ENCODE measurements around the gene ABHD17A. TPM values are rescaled to one million over a fixed set of nuclear protein-coding genes. Genes with fewer than 3 reads are reported as not detected.
A peak's percentile ranks its signal among the peaks of the same experiment; 100 is the strongest.

Gene ABHD17A
- total RNA-seq, 2 donors from 2014 or later = 92.6 to 99.5 TPM

GRCh38 chr19:1905110-1905862 is 20.0 kb upstream of the ABHD17A start, which contains the start of the genes ADAT3 and SCAMP4:
Gene ADAT3 (plus strand): TSS chr19:1905399. CDS start chr19:1912048, 6,649 bp downstream.
Gene SCAMP4 (plus strand): TSS chr19:1905399. CDS start chr19:1915020, 9,621 bp downstream.
- TF ChIP-seq, protein P1, sequence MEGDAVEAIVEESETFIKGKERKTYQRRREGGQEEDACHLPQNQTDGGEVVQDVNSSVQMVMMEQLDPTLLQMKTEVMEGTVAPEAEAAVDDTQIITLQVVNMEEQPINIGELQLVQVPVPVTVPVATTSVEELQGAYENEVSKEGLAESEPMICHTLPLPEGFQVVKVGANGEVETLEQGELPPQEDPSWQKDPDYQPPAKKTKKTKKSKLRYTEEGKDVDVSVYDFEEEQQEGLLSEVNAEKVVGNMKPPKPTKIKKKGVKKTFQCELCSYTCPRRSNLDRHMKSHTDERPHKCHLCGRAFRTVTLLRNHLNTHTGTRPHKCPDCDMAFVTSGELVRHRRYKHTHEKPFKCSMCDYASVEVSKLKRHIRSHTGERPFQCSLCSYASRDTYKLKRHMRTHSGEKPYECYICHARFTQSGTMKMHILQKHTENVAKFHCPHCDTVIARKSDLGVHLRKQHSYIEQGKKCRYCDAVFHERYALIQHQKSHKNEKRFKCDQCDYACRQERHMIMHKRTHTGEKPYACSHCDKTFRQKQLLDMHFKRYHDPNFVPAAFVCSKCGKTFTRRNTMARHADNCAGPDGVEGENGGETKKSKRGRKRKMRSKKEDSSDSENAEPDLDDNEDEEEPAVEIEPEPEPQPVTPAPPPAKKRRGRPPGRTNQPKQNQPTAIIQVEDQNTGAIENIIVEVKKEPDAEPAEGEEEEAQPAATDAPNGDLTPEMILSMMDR (IDR thresholded peaks at IDR 0.05) = no peak
- Histone ChIP-seq H3K27me3 (no peaks in the 10 kb centered on the region), H3K27ac (peak within 1 kb of the TSS; percentile 76 to 79), H3K9me3 (no peaks in the 10 kb centered on the region), H3K4me3 (peak within 1 kb of the TSS; percentile 59 to 68), H3K36me3 (no peaks in the 10 kb centered on the region), H3K4me1 (peaks cover 0 to 24% of the 10 kb centered on the region in 2 donors)
- peak; percentile 97 for DNase-seq (ENCODE audit: low spot score)

DNA sequence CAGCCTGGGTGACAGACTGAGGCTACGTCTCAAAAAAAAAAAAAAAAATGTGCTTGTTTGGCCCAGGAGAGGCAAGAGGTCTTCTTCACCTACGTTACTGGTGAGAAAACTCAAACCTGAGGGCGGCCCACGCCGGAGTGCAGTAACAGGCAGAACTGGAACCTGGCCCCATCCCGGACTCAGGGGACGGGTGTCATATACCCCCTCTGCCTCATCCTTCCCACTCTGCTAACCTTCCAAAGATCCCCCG is 19.5 kb upstream of the ABHD17A start:
- Histone ChIP-seq H3K27ac (peak overlapping the region; percentile 41 to 66), H3K4me1 (peaks cover 0 to 24% of the 10 kb centered on the region in 2 donors), H3K27me3 (no peaks in the 10 kb centered on the region), H3K9me3 (no peaks in the 10 kb centered on the region), H3K36me3 (no peaks in the 10 kb centered on the region), H3K4me3 (peak overlapping the region in 1 of 2 donors; percentile 68)
- no peak for DNase-seq (ENCODE audit: low spot score)
- TF ChIP-seq, protein P1 (IDR thresholded peaks at IDR 0.05) = no peak

DNA sequence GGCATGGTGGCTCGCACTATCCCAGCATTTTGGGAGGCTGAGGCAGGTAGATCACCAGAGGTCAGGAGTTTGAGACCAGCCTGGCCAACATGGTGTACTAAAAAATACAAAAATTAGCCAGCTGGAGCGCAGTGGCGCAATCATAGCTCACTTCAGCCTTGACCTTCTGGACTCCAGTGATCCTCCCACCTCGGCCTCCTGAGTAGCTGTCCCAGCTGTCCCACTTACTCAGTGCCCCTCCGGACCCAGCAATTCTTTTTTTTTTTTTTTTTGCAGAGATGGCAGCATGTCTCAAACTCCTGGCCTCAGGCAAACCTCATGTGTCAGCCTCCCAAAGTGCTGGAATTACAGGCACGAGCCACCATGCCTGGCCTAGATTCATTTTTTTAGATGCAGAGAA is 17.6 kb upstream of the ABHD17A start:
- TF ChIP-seq, protein P1 (IDR thresholded peaks at IDR 0.05) = no peak
- no peak for DNase-seq (ENCODE audit: low spot score)
- Histone ChIP-seq H3K27ac (no peak overlapping the region), H3K9me3 (no peaks in the 10 kb centered on the region), H3K4me3 (no peak overlapping the region), H3K27me3 (no peaks in the 10 kb centered on the region), H3K36me3 (no peaks in the 10 kb centered on the region), H3K4me1 (peaks cover 0 to 14% of the 10 kb centered on the region in 2 donors)

DNA sequence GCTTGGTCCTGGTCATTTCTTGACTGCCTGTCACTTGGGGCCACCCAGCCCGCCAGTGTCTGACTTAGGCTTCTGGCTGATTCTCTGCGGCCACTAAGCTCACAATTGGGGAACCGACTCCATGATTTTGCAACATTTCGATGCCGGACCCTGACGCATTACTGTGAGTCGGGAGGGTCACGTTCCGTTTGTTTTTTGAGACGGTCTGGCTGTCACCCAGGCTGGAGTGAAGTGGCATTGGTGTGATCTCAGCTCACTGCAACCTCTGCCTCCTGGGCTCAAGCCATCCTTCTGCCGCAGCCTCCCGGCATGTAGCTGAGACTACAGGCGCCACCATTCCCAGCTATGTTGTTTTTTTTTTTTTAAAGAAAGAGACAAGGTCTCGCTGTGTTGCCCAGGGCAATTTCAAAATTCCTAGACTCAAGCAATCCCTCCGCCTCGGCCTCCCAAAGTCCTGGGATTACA is 16.7 kb upstream of the ABHD17A start:
- Histone ChIP-seq H3K27ac (peak overlapping the region in 1 of 2 donors; percentile 29), H3K4me3 (no peak overlapping the region), H3K27me3 (no peaks in the 10 kb centered on the region), H3K4me1 (peaks cover 0 to 19% of the 10 kb centered on the region in 2 donors), H3K36me3 (no peaks in the 10 kb centered on the region), H3K9me3 (no peaks in the 10 kb centered on the region)
- DNase-seq (ENCODE audit: low spot score) = peak; percentile 72
- TF ChIP-seq, protein P1 (IDR thresholded peaks at IDR 0.05) = no peak

DNA sequence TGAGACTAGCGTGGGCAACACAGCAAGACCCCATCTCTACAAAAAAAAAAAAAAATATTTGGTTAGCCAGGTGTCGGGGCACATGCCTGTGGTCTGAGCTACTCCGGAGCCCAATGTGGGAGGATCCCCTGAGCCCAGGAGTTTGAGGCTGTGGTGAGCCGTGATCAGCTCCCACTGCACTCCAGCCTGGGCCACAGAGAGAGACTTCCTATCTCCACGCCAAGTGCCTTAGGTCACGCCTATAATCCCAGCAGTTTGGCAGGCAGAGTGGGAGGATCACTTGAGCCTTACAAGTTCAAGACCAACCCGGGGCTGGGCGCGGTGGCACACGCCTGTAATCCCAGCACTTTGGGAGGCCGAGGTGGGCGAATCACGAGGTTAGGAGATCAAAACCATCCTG is 11.2 kb upstream of the ABHD17A start:
- Histone ChIP-seq H3K4me1 (peaks cover 0 to 22% of the 10 kb centered on the region in 2 donors), H3K27ac (no peak overlapping the region), H3K9me3 (no peaks in the 10 kb centered on the region), H3K27me3 (no peaks in the 10 kb centered on the region), H3K36me3 (no peaks in the 10 kb centered on the region), H3K4me3 (no peak overlapping the region)
- TF ChIP-seq, protein P1 (IDR thresholded peaks at IDR 0.05) = no peak
- no peak for DNase-seq (ENCODE audit: low spot score)

Data from right atrium auricular region (tissue), 2 donors.